KOPT-K1 (cell line): ENCODE data around the gene CSNK2A1.
"Not testable (repeated sequence)": the region's sequence is repeated elsewhere in the genome, so short reads cannot be mapped to it uniquely, and the experiment has no call there.

Experiments
- H3K27ac ChIP-seq: fragments of 200-600 bp; sonication (generic); 2 replicates; pipeline ENCODE4 v1.5.1; 2016; ENCODE audit warnings: antibody characterized with exemption, mild to moderate bottlenecking, low read depth, low read length; ENCODE audit not compliant: poor library complexity, severe bottlenecking
- H3K36me3 ChIP-seq: fragments of 200-600 bp; sonication (generic); 2 replicates; pipeline ENCODE4 v1.5.1; 2017; ENCODE audit warnings: antibody characterized with exemption, mild to moderate bottlenecking, low read length, moderate library complexity; ENCODE audit not compliant: insufficient read depth
- H3K9me3 ChIP-seq: fragments of 200-600 bp; sonication (generic); 2 replicates; pipeline ENCODE4 v1.5.1; 2017; ENCODE audit warnings: antibody characterized with exemption, low read length, mild to moderate bottlenecking; ENCODE audit not compliant: insufficient read depth, poor library complexity, severe bottlenecking

Gene CSNK2A1

GRCh38 chr20:543369-544152, at the start of gene CSNK2A1:
Gene CSNK2A1, minus strand, starts transcription at chr20:543790. Its CDS starts 35,239 bp downstream, at chr20:508551.
- peak within 1 kb of the TSS; percentile 95 for H3K27ac ChIP-seq
- H3K36me3 ChIP-seq, result peaks cover 31% of the 10 kb centered on the region
- peaks cover 11% of the 10 kb centered on the region for H3K9me3 ChIP-seq

- Histone ChIP-seq H3K27ac (no peak overlapping the region), H3K36me3 (no peaks in the 10 kb centered on the region)
Measured at GRCh38 chr20:592506-592905, 48.9 kb upstream of the CSNK2A1 start.

GRCh38 chr20:591941-592340, 48.4 kb upstream of the CSNK2A1 start:
- H3K27ac ChIP-seq, result no peak overlapping the region
- H3K36me3 ChIP-seq, result no peaks in the 10 kb centered on the region
- H3K9me3 ChIP-seq, result no peaks in the 10 kb centered on the region

More at GRCh38 chr20:592506-592905, 48.9 kb upstream of the CSNK2A1 start:
- no peaks in the 10 kb centered on the region for H3K9me3 ChIP-seq

GRCh38 chr20:588932-589672, 45.5 kb upstream of the CSNK2A1 start:
- H3K9me3 ChIP-seq, result no peaks in the 10 kb centered on the region
- no peak overlapping the region for H3K27ac ChIP-seq
- no peaks in the 10 kb centered on the region for H3K36me3 ChIP-seq

- Histone ChIP-seq H3K9me3 (no peaks in the 10 kb centered on the region), H3K27ac (no peak overlapping the region), H3K36me3 (no peaks in the 10 kb centered on the region)
Measured at GRCh38 chr20:588476-588875, 44.9 kb upstream of the CSNK2A1 start.

GRCh38 chr20:584971-585301, 41.3 kb upstream of the CSNK2A1 start:
- Histone ChIP-seq H3K27ac (no peak overlapping the region), H3K9me3 (no peaks in the 10 kb centered on the region), H3K36me3 (no peaks in the 10 kb centered on the region)

- Histone ChIP-seq H3K27ac (no peak overlapping the region), H3K36me3 (no peaks in the 10 kb centered on the region), H3K9me3 (no peaks in the 10 kb centered on the region)
Measured at GRCh38 chr20:584161-584970, 40.8 kb upstream of the CSNK2A1 start.

GRCh38 chr20:582204-582603, 38.6 kb upstream of the CSNK2A1 start:
- no peaks in the 10 kb centered on the region for H3K36me3 ChIP-seq
- no peaks in the 10 kb centered on the region for H3K9me3 ChIP-seq
- no peak overlapping the region for H3K27ac ChIP-seq

- H3K27ac ChIP-seq, H3K36me3 ChIP-seq, H3K9me3 ChIP-seq: not testable (repeated sequence)
Measured at GRCh38 chr20:578940-579690, 35.5 kb upstream of the CSNK2A1 start.

GRCh38 chr20:577167-577791, 33.7 kb upstream of the CSNK2A1 start:
- no peak overlapping the region for H3K27ac ChIP-seq
- no peaks in the 10 kb centered on the region for H3K9me3 ChIP-seq
- H3K36me3 ChIP-seq, result no peaks in the 10 kb centered on the region

GRCh38 chr20:576156-576555, 32.6 kb upstream of the CSNK2A1 start:
- no peaks in the 10 kb centered on the region for H3K36me3 ChIP-seq
- no peaks in the 10 kb centered on the region for H3K9me3 ChIP-seq
- H3K27ac ChIP-seq, result no peak overlapping the region

- H3K27ac ChIP-seq, result no peak overlapping the region
- no peaks in the 10 kb centered on the region for H3K36me3 ChIP-seq
- H3K9me3 ChIP-seq, result no peaks in the 10 kb centered on the region
Measured at GRCh38 chr20:575230-575629, 31.6 kb upstream of the CSNK2A1 start.

- no peaks in the 10 kb centered on the region for H3K9me3 ChIP-seq
- no peaks in the 10 kb centered on the region for H3K36me3 ChIP-seq
- no peak overlapping the region for H3K27ac ChIP-seq
Measured at GRCh38 chr20:574297-574942, 30.8 kb upstream of the CSNK2A1 start.
